NCI-H146 treated with DMSO at 0.1 percent for 48 hours (cell line): Measurements from ENCODE around the gene KIF7.

Source experiments
- DNase-seq: peaks from one replicate; lab custom pipeline; 2025; ENCODE audit not compliant: unreplicated experiment; lab: John Stamatoyannopoulos, UW

KIF7 gene

DNA sequence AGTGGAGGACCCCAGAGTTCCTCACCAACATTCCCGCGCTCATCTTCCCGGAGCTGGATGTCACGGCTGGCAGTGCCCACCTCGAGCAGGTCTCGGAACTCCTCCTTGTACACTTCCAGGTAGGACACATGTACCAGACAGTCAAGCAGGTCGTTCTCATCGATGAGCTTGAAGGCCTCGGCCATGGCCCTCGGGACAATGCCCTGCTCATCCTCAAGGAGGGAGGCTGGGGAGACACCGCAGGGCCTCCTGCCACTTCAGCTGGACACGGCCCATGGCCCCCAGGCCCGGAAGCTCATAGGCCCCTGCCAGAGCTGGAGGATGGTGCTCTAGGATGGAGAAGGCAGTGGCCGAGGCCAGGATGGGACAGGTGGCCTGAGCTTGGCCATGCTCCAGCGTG is 5.6 kb downstream of the KIF7 start:
- DNase-seq, result no peak

DNA sequence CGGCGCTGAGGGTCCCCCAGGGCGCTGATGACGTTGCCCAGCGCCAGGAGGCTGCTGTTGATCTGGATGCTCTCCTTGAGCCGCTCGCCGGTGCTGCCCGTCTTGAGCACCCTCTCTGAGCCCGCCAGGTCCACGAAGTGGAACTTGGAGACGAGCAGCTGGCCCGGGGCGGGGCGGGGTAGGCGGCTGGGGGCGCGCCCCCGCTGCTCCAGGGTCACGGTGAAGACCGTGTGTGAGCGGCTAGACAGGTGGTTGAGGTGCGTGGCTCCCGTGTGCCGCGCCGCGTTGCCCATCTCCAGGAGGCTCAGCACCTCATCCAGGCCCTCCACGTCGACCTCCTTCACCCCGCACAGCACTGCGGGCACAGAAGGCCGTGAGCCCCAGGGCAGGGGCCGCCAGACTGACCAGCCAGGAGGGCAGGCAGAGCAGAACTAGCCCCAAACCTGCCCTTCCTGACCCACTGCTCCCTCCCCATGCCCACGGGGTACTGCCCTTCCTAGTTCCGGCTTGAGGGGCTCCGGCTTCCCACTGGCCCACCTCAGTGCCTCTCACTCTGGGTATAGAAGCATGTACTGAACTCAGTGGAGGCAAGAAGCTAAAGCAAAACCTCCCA is 6.1 kb downstream of the KIF7 start:
- no peak for DNase-seq

DNA sequence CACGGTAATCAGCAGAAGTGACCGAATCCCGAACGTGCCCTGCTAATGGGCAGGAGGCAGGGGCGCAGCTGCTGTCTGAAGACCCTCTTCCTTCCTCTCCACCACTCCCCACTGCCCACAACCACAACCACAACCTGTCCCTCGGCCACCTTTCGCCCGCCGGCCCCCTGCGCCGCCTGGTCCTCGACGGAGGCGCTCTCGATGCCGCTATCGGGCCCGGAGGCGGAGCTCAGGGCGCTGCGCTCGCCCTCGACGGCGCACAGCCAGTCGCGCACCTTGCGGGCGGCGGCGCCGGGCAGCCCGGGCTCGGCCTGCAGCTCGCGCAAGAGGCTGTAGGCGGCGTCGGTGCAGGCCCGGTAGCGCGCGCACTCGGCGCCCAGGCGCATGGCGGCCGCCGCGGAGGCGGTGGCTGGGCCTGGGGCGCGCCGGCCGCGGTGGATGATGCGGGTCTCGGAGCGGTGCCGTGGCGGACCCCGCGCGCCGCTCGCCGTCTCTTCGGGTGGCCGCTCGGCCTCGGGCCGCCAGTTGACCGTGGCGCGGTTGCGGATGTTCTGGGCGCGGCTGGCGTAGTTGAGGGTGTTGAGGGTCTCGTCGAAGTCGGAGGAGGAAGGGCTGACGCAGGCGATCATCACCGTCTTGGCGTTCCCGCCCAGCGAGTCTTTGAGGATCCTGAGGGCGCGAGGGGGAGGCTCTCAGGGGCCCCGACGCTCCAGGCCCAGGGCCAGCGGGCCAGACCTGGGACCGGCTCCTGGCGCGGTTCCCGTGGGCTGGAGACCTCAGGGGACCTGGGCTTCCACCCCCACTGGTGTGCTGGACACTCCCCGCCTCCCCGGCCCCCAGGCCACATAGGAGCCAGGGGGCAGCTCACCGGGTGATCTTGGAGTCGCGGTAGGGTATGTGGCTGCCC is 6.9 kb downstream of the KIF7 start:
- no peak for DNase-seq

DNA sequence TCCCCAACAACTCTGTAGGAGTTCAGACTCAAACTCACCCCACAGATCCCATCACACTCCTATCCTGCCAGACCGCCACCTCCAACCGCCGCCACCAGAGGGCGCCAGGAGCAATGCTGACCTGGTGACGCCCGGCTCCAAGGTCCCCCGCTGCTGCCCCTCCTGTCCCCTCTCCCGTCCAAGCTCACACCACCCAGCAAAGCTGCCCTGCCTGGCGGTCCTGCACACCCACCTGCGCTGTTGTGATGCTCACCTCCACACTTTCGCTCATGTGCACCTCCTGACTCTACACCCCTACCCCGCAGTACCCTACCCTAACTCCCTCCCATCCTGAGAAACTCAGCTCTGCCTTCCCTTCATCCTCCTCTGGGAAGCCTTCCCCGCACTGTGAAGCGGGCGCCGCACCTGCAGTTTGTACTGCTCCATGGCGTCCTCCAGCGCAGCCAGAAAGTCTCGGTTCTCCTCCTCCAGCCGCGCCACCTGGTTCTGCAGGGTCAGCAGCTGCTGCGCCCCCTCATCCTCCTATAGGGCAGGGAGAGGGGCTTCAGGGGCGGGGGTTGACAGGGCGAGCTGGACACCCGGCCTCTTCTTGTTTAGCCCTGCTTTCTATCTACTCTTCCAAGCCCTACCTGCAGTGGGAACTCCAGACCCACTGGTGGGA is 7.9 kb downstream of the KIF7 start:
- DNase-seq, result no peak

DNA sequence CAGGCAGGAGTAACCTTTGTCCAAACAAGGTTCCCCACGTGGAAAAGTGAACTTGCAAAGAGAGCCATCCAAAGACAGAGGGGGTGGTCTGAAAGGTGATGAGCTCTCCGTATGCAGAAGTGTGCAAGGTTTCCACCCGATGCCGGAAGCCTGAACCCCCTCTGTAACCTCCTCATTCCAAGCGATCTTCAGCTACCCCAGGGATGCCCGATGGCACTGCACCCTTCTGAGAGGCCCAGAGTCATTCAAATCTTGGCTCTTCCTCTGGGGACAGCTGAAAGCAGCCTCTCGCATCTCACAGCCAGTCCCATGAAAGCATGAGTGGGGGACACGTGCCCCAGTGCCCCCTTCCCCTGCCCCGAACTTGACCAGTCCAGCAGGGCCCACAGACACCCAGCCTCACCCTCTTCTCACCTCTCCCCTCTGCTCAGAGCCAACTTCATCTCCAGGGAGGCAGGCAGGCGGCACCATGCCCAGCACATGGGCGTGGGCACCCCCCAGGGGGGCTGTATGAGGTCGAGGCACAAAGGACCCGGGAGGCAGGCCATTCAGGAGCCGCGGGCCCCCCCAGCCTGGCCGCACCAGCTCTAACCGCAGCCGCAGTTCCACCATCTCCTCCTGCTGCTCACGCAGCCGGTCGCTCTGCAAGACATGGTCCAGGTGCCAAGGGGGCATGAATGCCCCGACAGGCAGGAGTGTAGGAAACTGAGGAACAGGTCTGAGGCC is 8.7 kb downstream of the KIF7 start:
- DNase-seq, result no peak

DNA sequence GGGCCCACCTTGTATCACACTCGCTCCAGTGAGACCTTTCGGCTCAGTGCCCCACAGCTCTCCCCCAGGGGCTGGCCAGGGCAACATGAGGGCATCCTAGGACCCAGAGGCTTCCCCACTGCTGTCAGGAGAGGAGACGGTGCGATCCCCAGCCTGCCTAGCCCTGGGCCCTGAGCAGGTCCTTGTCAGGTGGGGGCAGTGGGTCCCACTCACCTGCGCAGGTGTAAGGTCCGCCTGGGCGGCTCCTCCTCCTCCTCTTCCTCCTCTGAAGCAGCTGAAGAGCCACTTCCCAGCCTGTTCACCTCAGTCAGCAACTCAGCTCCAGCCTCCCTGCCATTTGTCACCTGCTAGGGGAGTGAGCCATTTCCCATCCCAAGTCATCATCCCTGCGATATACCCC is 9.6 kb downstream of the KIF7 start:
- DNase-seq, result no peak

DNA sequence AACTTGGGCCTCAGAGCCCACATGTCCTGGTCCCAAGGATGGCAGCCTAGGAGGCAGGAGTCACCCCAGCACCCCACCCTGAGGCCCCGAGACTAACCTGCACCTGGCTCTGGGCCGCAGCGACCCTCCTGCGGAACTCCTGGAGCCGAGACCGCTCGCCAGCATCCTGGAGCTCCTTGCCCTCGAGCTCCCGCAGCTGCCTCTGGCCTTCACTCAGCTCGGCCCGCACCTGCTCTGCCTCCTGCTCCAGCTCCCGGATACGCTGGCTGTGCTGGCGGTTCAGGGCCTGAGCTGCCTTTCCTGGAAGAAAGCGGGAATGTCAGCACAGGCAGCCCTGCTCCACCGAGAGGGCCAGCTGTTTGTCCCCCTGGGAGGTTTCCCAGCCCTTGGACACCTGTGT is 13.2 kb downstream of the KIF7 start:
- no peak for DNase-seq

DNA sequence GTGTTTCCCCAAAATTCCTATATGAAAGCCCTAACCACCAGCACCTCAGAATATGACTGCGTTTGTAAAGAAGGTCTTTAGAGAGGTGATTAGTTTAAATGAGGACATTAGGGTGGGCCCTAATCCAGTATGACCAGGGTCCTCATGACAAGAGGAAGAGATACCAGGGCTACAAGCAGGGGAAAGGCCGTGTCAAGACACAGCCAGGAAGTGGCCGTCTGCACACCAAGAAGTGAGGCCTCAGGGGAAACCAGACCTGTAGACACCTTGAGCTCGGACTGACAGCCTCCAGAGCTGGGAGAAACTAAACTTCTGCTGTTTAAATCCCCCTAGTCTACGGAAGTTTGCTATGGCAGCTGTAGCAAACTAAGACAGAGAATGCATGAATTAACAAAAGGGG is 14.2 kb downstream of the KIF7 start:
- DNase-seq, result no peak

DNA sequence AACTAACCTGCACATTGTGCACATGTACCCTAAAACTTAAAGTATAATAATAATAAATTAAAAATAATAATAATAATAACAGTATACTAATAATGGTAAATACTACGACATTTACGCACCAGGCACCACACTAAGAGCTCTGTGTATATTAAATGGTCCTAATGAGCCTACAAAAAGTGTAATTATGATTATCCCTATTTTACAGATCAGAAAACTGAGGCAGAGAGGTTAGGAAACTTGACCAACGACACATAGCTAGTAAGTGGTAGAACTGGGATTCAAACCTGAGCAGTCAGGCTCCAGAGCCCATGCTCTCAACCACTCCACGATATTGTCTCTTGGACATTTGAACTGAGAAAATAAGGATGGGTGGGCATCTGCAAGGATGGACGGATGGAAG is 15.0 kb downstream of the KIF7 start:
- no peak for DNase-seq

DNA sequence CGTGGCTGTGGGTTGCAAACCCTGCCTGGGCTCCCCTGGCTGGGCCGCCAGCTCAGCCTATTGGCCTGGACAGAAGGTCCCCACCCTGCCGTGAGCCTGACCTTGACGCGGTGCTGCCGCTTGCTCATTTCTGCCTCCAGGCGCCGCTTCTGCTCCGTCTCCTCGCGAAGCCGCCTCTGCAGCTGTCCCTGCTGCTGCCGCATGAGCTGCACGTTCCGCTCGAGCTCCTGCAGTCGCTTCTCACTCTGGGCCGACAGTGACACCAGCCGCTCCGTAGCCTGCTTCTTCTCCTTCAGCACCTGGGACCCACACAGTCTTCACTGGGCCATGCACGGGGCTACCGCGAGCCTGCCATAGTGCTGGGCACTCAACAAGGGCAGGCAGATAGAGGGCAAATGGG is 21.7 kb downstream of the KIF7 start:
- DNase-seq, result no peak

DNA sequence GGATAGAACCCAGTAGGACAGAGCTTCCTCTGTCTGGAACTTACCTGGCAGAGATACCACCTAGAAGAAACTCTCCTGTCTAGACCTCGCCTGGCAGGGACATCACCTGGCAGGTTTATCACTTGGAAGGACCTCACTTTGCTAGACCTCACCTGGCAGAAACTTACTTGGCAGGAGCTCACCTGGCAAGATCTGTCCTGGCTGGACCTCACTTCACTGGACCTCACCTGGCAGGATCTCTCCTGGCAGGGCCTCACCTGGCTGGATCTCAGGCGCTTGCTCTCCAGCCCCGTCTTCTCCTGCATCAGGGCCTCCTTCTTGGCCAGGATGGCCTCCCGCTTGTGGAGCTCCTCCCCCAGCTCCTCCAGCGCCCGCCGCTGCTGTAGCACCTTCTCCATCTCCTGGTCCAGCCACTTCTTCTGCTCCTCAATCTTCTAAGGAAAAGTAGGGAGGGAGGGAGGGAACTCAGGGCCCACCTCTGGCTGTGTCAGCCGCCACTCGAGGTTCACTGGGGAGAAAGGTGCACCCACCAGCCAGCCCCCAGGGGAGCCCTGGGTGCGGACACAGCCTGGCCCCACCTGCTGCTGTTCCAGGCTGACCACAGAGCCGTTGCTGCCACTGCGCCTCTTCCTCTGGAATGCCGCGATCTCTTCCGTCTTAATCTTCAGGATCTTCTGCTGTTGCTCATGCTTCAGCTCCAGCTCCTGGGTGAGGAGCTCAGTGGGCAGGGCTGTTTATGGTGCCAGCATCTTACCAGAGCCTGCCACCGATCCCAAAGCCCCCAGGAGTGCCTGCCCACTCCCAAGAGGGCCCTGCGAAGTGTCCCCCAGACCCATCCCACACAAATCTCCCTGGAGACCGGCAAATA is 22.5 kb downstream of the KIF7 start:
- no peak for DNase-seq

DNA sequence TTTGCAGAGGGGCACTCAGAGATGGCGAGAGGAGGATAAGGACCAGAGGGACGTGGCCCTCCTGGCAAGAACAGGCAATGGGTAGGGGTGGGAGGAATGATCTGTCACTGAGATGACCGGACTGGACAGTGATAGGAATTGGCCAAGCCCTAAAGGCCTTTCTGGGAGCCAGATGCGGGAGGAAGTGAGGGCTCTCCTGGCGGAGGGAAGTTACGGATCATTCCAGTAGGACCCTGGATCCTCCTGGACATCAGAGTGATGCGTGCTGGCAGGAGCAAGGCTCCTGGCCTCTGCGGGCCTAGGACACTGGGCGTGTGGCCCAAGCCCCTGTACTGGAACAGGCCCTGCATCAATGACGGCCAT is 23.4 kb downstream of the KIF7 start:
- no peak for DNase-seq

DNA sequence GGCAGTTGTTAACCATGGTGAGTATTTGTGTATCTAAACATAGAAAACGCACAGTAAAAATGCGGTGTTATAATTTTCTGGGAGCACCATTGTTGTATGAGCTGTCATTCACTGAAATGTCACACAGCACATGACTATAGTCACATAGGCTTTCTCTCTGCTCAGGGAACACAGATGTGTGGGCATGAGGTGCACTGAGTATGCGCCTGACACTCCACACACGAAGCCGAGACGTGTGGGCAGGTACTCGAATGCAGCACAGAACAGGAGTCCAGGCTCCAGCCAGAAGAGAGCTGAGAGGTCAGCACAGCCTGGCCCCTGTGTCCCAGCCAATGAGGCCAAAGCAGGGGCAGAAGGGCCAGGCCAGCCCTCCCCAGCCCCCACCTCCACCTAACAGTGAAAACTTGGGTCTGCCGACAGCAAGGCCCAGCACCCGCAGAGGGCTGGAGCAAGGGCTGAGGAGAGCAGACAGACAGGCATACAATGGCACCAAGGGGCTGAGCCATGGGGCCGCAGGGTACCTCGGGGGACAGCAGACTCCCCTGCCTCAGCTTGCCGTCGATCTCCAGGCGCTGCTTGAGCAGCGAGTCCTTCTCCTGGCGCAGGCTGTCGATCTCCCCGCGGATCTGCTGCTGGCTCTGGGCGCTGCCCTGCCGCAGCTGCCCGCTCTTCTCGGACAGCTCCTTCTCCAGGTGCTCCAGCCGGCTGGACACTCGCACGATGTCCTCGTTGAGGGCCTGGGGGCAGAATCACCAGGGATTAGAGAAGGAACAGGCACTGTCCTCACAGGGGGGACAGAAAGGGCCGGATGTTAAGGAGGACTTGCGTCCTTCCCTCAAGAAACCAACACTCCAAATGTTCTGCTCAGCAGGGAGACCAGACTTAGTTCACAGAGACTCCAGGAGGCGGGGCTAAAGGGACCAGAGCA is 24.0 kb downstream of the KIF7 start:
- DNase-seq, result no peak

DNA sequence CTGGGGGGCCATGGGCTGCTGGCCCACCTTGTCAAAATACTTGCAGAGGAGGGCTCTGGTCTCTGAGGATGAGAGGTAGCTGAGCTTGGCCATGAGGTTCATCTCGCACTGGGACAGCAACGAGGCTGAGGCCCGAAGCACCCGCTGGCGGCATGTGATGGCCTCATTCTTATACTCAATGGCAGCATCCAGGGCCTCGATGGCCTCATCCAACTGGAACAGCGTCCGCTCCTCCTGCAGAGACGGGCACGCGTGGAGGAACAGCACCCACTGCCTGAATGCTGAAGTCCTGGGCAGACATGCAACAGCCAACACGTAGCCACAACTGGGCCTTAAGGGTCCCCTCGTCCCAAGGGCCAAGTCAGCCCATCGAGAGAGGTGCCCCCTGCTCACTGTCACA is 25.0 kb downstream of the KIF7 start:
- DNase-seq, result no peak

DNA sequence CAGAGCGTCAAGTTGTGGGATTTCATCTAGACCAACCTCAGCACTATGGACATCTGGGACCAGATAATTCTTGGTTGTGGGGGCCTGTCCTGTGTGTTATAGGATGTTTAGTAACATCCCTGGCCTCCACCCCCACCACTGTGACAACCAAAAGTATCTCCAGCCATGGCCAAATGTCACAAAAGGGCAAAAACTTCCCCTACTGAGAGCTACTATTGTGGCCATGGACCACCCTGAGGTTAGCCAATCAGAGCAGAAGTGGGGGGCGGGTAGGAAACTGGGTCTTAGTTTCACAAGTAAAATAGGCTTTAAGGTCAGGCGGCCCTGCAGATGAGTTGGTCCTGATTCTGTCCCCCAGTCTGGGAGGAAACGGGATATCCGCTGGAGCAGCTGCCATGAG is 25.4 kb downstream of the KIF7 start:
- no peak for DNase-seq

DNA sequence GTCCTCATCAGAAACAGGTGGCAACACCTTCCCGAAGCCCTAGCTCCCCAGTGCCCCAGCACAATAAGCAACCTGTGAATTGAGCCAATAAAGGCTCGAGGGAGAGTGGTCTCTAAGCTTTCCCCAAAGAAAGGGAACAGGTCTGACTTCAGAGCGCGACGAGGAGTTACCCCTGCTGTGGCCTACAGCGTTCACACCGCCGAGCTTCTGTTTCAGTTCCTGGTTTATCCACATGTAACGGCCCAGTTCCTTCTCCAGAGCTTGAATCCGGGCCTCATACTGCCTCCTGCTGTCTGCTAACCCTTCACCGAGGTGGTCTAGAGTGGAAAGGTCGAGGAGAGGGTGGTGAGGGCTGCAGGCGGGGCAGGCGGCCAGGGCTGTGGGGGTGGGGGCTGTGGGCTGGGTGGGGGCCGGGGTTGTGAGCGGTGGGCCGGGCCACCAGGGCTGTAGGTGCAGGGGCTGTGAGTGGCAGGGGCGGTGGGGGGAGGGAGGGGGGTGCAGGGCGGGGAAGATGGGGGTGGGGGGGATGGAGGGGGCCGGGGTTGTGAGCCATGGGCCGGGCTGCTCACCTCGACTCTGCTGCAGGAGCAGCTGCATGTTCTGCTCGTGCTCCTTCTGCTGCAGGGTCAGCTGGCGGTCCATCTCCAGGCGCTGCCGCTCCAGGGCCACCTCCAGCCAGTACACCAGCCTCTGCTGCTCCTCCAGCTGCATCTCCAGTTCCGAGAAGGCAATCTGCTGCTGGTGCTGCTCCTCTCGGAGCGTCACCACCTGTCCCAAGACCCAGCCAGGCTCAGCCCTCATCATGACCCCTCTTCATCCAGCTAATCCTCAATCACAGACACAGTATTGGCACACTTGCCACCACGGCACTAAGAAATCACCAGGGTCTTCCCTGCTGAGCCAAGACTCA is 26.2 kb downstream of the KIF7 start:
- DNase-seq, result no peak

DNA sequence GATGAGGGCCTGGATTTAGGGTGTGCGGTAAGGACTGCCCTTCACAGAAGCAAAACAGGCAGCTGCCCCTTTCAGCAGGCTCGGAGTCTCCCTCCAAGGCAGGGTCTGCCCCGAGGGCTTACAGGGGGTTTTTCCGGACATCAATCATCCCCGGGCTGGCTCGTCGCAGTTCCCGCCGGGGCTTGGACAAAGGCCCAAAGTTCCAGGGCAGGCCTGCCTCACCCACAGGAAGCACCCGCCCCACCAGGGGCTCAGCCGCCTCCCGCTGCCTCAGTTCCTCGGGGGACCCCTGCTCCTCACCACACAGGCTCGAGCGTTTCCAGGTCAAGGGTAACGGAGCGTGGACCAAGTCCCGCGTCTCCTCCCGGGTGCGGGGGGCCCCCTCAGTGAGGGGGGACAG is 27.0 kb downstream of the KIF7 start:
- no peak for DNase-seq

DNA sequence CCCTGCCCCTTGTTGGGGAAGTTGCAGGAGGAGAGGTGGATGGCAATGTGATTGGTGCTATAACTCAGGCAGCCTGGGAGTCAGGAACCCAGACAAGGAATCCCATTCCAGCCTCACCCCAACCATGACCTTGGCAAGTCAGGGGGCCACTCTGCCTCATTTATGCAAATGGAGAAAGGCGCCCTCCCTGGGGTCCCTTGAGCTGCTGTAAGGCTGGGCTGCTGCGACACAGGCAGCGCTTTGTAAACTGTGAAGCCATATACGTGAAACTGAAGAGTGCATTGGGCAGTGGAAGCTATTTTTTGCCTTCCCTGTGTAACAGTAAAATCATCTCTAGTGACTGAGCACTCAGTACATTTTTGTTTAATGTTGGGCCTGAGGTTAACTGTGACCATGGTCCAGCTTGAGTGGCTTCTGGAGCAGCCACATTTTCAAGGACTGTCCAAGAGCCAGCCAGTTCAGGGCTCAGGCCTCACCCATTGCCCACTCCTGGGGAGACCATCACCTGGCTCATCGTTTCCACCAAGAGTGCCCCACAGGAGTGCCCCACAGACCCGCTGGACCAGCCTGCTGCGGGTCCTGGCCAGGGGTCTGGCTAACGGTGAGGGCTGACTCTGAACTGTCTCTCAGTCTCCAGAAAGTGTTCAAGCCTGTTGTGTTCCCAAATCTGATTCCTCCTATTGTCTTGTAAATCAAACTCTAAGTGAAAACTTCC is 27.9 kb downstream of the KIF7 start:
- DNase-seq, result no peak
